Thoracic aorta (tissue), 2 donors: Measurements from ENCODE around the gene TLE3. TPM values are rescaled to one million over a fixed set of nuclear protein-coding genes. Genes with fewer than 3 reads are reported as not detected.
"Not testable (repeated sequence)": the region's sequence is repeated elsewhere in the genome, so short reads cannot be mapped to it uniquely, and the experiment has no call there.

Experiments used
- ATAC-seq: fragments of 150-250 bp; one replicate; pipeline ENCODE4 v1.8.0; 2017; ENCODE audit warnings: low read depth; ENCODE audit not compliant: insufficient number of reproducible peaks, low FRiP score
- DNase-seq: peaks from one replicate; pipeline ENCODE4 v3.0.0-alpha.2; 2020; ENCODE audit warnings: low spot score
- H3K27ac ChIP-seq, 2 donors: fragments of 200-600 bp; sonication (generic); 1 replicate in 1 of 2; 2 replicates in 1 of 2; pipeline ENCODE4 v1.5.1; 2016; ENCODE audit warnings: mild to moderate bottlenecking in 2 of 2, moderate library complexity in 2 of 2
- H3K27me3 ChIP-seq: fragments of 200-600 bp; sonication (generic); replicated peaks from 2 replicates; pipeline ENCODE4 v1.6.0; 2016; ENCODE audit warnings: mild to moderate bottlenecking; ENCODE audit not compliant: insufficient read depth
- H3K36me3 ChIP-seq: fragments of 200-600 bp; sonication (generic); one replicate; pipeline ENCODE4 v1.5.1; 2016
- H3K4me1 ChIP-seq, 2 donors: fragments of 200-600 bp; sonication (generic); 1 replicate in 1 of 2; 2 replicates in 1 of 2; pipeline versions ENCODE4 v1.5.1 to v1.6.0; 2016; ENCODE audit warnings: low read depth in 2 of 2, mild to moderate bottlenecking in 1 of 2; ENCODE audit not compliant: control insufficient read depth in 1 of 2
- H3K4me3 ChIP-seq: fragments of 200-600 bp; sonication (generic); 2 replicates; pipeline ENCODE4 v1.5.1; 2016; ENCODE audit warnings: mild to moderate bottlenecking
- H3K9me3 ChIP-seq: fragments of 200-600 bp; sonication (generic); 2 replicates; pipeline ENCODE4 v1.5.1; 2016
- total RNA-seq, 2 donors: library from RNA; depleted of rRNA; stranded (reverse); fragments of >200 nt; gene quantifications; one replicate each; pipeline versions ENCODE4 v1.1.0 to v1.2.3, GENCODE V29; 2016
- TF ChIP-seq, protein P1 (sequence below): fragments of 200-600 bp; sonication (generic); IDR thresholded peaks from one replicate; pipeline ENCODE4 v1.5.1; 2019; ENCODE audit warnings: antibody characterized with exemption

Gene TLE3
- total RNA-seq, 2 donors from 2014 or later: 78.3 to 124 TPM

DNA sequence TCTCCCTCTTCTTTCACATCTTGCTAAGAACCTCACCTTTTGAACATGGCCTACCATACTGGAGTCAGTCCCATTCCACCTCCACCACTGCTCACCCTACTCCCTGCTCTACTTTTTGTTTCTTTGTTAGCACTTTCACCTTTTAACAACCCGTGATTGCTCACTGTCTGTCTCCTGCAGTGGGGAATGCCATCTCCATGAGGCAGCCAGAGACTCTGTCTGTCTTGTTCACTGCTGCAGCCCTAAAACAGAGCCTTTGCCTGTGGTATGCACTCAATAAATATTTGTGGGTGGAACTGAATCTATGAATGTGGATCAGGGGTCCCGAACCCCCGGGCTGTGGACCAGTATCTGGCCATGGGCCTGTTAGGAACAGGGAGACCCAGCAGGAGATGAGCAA, 16.5 kb upstream of the TLE3 start:
- TF ChIP-seq, protein P1, sequence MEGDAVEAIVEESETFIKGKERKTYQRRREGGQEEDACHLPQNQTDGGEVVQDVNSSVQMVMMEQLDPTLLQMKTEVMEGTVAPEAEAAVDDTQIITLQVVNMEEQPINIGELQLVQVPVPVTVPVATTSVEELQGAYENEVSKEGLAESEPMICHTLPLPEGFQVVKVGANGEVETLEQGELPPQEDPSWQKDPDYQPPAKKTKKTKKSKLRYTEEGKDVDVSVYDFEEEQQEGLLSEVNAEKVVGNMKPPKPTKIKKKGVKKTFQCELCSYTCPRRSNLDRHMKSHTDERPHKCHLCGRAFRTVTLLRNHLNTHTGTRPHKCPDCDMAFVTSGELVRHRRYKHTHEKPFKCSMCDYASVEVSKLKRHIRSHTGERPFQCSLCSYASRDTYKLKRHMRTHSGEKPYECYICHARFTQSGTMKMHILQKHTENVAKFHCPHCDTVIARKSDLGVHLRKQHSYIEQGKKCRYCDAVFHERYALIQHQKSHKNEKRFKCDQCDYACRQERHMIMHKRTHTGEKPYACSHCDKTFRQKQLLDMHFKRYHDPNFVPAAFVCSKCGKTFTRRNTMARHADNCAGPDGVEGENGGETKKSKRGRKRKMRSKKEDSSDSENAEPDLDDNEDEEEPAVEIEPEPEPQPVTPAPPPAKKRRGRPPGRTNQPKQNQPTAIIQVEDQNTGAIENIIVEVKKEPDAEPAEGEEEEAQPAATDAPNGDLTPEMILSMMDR: no peak
- Histone ChIP-seq H3K27me3 (no peaks in the 10 kb centered on the region), H3K4me1 (peaks cover 0 to 9% of the 10 kb centered on the region in 2 donors), H3K27ac (no peak overlapping the region), H3K36me3 (no peaks in the 10 kb centered on the region), H3K9me3 (no peaks in the 10 kb centered on the region), H3K4me3 (no peak overlapping the region)
- ATAC-seq: no peak
- DNase-seq: no peak

DNA sequence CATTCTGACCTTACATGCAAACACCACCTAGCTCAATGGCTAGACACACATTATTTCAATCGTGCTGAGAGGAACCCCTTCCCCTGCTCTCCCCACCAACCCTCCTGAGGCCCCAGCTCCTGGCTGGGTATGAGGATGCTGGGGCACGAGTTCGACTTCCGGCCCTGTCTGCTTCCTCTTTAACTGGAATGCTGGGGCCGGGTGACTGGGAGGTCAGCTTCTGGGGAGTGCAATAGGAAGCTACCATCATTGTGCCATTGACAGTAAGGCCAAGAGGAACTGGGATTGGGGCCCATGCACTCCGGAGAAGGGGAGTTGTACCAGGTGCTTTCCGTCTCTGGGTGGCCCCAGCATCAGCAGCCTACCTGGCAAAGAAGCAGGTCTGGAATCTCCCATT, 15.6 kb upstream of the TLE3 start:
- ATAC-seq: no peak
- TF ChIP-seq, protein P1: no peak
- Histone ChIP-seq H3K4me3 (no peak overlapping the region), H3K27ac (no peak overlapping the region), H3K4me1 (peaks cover 0 to 9% of the 10 kb centered on the region in 2 donors), H3K27me3 (no peaks in the 10 kb centered on the region), H3K36me3 (no peaks in the 10 kb centered on the region), H3K9me3 (no peaks in the 10 kb centered on the region)
- DNase-seq: no peak

DNA sequence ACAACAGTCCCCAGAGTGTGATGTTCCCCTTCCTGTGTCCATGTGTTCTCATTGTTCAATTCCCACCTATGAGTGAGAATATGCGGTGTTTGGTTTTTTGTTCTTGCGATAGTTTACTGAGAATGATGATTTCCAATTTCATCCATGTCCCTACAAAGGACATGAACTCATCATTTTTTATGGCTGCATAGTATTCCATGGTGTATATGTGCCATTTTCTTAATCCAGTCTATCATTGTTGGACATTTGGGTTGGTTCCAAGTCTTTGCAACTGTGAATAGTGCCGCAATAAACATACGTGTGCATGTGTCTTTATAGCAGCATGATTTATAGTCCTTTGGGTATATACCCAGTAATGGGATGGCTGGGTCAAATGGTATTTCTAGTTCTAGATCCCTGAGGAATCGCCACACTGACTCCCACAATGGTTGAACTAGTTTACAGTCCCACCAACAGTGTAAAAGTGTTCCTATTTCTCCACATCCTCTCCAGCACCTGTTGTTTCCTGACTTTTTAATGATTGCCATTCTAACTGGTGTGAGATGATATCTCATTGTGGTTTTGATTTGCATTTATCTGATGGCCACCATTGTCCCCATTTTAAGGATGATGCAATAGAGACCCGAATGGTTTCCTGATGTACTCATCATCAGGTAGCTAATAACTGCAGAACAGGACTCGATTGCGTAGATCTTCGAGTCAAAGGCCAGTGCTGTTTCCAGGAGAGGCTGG, 15.0 kb upstream of the TLE3 start:
- not testable (repeated sequence) for H3K4me3 ChIP-seq, H3K9me3 ChIP-seq, H3K4me1 ChIP-seq, H3K27me3 ChIP-seq, DNase-seq, H3K36me3 ChIP-seq, H3K27ac ChIP-seq, ATAC-seq

DNA sequence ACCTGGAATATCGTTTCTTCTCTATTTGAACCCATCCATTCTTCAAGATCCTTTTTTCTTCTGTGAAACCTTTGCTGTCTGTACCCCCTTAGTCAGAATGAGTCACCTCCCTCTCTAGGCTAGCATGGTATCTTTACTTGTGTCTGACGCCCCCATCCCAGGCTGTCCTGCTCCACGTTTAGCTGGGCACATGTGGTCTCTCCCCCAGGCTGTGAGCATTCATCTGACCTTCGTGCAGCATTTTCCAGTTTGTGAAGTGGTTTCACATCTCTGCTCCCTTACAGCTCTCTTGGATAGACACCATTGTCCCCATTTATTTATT, 14.3 kb upstream of the TLE3 start:
- DNase-seq (no peak), ATAC-seq (no peak)
- peaks cover 0 to 9% of the 10 kb centered on the region in 2 donors for H3K4me1 ChIP-seq
- H3K4me3 ChIP-seq: no peak overlapping the region
- H3K9me3 ChIP-seq: no peaks in the 10 kb centered on the region
- H3K27me3 ChIP-seq: no peaks in the 10 kb centered on the region
- no peak overlapping the region for H3K27ac ChIP-seq
- TF ChIP-seq, protein P1: no peak
- no peaks in the 10 kb centered on the region for H3K36me3 ChIP-seq

DNA sequence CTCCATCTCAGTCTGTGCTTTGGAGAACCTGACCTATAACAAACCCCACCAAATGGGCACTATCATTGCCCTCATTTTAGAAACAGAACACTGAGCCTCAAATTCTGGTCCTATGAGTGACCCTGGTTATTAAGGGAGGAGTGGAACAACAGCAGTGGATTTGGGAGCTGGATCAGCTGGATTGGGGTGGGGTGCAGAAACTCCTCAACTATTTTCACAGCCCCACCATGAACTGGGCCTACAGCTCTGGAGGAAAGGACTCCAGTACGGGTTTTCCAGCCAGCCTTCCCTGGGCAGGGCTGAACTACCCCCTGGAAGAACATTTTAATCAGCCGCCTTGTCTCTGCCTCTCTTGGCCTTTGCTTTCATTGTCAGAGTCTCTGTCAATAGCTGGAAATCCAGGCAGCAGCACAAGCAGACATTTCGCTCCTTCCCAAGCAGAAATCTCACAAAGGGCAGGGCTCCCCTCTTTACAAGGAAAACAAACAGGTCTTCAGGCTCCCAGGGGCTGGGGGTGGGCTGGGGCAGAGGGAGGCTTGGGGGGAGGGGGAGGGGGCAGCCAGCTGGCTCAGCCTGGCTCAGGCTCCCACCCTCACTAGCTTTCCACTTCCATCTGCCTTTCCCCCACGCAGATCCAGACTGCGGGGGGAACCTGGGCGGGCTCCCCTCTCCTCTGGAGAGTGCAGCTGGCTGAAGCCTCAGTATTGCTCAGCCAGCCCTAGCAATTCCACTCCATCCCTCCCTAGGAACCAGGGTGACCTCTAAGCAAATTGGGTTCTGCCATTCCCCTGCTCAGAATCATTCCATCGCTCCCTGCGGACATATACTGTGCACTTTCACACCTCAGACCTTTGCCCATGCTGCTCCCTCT, 13.7 kb upstream of the TLE3 start:
- no peak for DNase-seq
- peaks cover 0 to 9% of the 10 kb centered on the region in 2 donors for H3K4me1 ChIP-seq

More for the DNA sequence above, 13.7 kb upstream of the TLE3 start:
- TF ChIP-seq, protein P1: no peak
- no peak for ATAC-seq
- Histone ChIP-seq H3K4me3 (no peak overlapping the region), H3K36me3 (no peaks in the 10 kb centered on the region), H3K27me3 (no peaks in the 10 kb centered on the region), H3K27ac (no peak overlapping the region), H3K9me3 (no peaks in the 10 kb centered on the region)
